HFFc6 (cell line): Measurements from ENCODE around the gene FRS2. TPM values are rescaled to one million over a fixed set of nuclear protein-coding genes. Genes with fewer than 3 reads are reported as not detected.

Experiments used
- DNase-seq: peaks from one replicate; pipeline ENCODE4 v3.0.0-alpha.2; 2018
- H3K27ac Mint-ChIP-seq: 2 replicates; pipeline ENCODE4 v1.8.0; 2020; ENCODE audit warnings: mild to moderate bottlenecking, mixed read lengths
- H3K27me3 Mint-ChIP-seq: 2 replicates; pipeline ENCODE4 v1.8.0; 2021; ENCODE audit warnings: mild to moderate bottlenecking, moderate library complexity, mixed read lengths; ENCODE audit not compliant: insufficient read depth
- H3K36me3 Mint-ChIP-seq: 2 replicates; pipeline ENCODE4 v1.8.0; 2021; ENCODE audit warnings: low read depth, mixed read lengths
- H3K4me1 Mint-ChIP-seq: 2 replicates; pipeline ENCODE4 v1.8.0; 2020; ENCODE audit warnings: low read depth, mixed read lengths
- H3K4me3 Mint-ChIP-seq: 2 replicates; pipeline ENCODE4 v1.8.0; 2020; ENCODE audit warnings: mild to moderate bottlenecking, moderate library complexity, mixed read lengths
- H3K9me3 Mint-ChIP-seq: 2 replicates; pipeline ENCODE4 v1.8.0; 2020; ENCODE audit warnings: mild to moderate bottlenecking, mixed read lengths
- CTCF ChIP-seq: fragments of 200-600 bp; sonication (generic); IDR thresholded peaks from 2 replicates; pipeline ENCODE4 v1.5.0; 2021; ENCODE audit warnings: antibody characterized with exemption, mild to moderate bottlenecking
- total RNA-seq, 6 experiments: library from RNA; stranded (reverse); fragmentation: NEBNext Ultra II Directional; extraction: Animal tissue kit (Norgen Biotek cat#: 25700); gene quantifications; 2 replicates in 1 of 6; 3 replicates in 5 of 6; pipeline ENCODE4 v1.2.3, GENCODE V29; 2021

Gene FRS2
- total RNA-seq, 6 experiments from 2014 or later: 26.5 to 35.8 (median 31.1) TPM

- H3K36me3 Mint-ChIP-seq: peaks cover 5% of the 10 kb centered on the region; the same call in 1 of the 2 replicates
- H3K27ac Mint-ChIP-seq: peak overlapping the region; percentile 59
- H3K9me3 Mint-ChIP-seq: no peaks in the 10 kb centered on the region
- H3K4me3 Mint-ChIP-seq: no peak overlapping the region; the same call in 1 of the 2 replicates
- H3K27me3 Mint-ChIP-seq: peaks cover 1% of the 10 kb centered on the region; the same call in 1 of the 2 replicates
- DNase-seq: no peak
- peaks cover 54% of the 10 kb centered on the region for H3K4me1 Mint-ChIP-seq
- TF ChIP-seq CTCF: no peak
These were observed 58.8 kb downstream of the FRS2 start for GRCh38 chr12:69529021-69529420.

DNA sequence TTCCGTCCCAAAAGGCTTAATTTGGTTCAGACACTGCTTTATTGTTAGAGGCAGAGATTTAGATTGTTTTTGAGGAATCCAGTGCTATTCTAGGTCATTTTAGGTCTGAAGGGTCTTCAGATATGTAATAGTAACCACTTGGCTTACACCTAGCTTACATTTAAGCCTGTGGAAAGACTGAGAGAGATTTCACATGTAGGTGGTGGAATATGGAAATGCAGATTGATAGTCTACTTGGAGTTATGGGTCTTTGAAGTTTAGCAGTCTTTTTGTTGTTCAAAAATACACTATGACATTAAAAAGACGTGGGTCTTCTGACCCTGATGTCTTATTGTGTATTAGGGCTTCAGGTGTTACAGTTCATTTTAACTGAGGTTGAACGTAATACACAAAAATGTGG lies 63.7 kb downstream of the FRS2 start:
- DNase-seq: no peak
- Mint-ChIP-seq H3K27ac (peak overlapping the region; percentile 92), H3K9me3 (no peaks in the 10 kb centered on the region), H3K4me1 (peaks cover 43% of the 10 kb centered on the region), H3K36me3 (peaks cover 9% of the 10 kb centered on the region), H3K27me3 (no peaks in the 10 kb centered on the region), H3K4me3 (no peak overlapping the region)
- TF ChIP-seq CTCF: no peak; the same call in 1 of the 2 replicates

- no peak for TF ChIP-seq CTCF
- Mint-ChIP-seq H3K4me1 (peaks cover 39% of the 10 kb centered on the region), H3K36me3 (peaks cover 10% of the 10 kb centered on the region), H3K27me3 (no peaks in the 10 kb centered on the region), H3K4me3 (peak overlapping the region; percentile 68), H3K27ac (peak overlapping the region; percentile 92), H3K9me3 (no peaks in the 10 kb centered on the region)
- peak; percentile 97 for DNase-seq
These were observed 64.2 kb downstream of the FRS2 start for GRCh38 chr12:69534389-69534822.

GRCh38 chr12:69540987-69541386 lies 70.8 kb downstream of the FRS2 start:
- DNase-seq: peak; percentile 92
- TF ChIP-seq CTCF: peak; percentile 54
- Mint-ChIP-seq H3K4me1 (peaks cover 29% of the 10 kb centered on the region), H3K9me3 (peaks cover 18% of the 10 kb centered on the region), H3K4me3 (0 out of 2 replicates have a peak overlapping the region, but pooled peaks have one; percentile 0), H3K27me3 (no peaks in the 10 kb centered on the region), H3K36me3 (peaks cover 31% of the 10 kb centered on the region), H3K27ac (peak overlapping the region; percentile 56)

DNA sequence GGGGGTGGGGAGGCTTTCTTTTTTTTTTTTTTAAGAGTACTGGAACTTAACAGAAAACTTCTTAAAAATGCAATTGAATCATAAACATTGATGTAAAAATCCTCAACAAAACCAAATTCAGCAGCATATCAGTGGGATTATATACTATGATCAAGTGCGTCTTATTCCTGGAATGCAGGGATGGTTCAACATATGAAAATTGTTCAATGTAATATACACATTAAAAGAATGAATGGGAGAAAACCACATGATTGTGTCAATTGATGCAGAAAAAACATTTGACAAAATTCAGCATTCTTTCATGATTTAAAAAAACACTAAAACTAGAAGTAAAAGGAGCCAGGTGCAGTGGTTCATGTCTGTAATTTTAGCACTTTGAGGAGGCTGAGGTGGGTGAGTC lies 73.9 kb downstream of the FRS2 start:
- Mint-ChIP-seq H3K36me3 (peaks cover 32% of the 10 kb centered on the region), H3K4me3 (no peak overlapping the region), H3K27me3 (no peaks in the 10 kb centered on the region), H3K9me3 (peaks cover 18% of the 10 kb centered on the region), H3K27ac (no peak overlapping the region), H3K4me1 (peaks cover 15% of the 10 kb centered on the region)
- TF ChIP-seq CTCF: no peak
- no peak for DNase-seq

- no peak for TF ChIP-seq CTCF
- H3K36me3 Mint-ChIP-seq: peaks cover 32% of the 10 kb centered on the region
- peaks cover 18% of the 10 kb centered on the region for H3K9me3 Mint-ChIP-seq
- no peak overlapping the region for H3K4me3 Mint-ChIP-seq
- H3K27ac Mint-ChIP-seq: no peak overlapping the region
- H3K27me3 Mint-ChIP-seq: no peaks in the 10 kb centered on the region
- H3K4me1 Mint-ChIP-seq: peaks cover 14% of the 10 kb centered on the region
- no peak for DNase-seq
These were observed 74.9 kb downstream of the FRS2 start for GRCh38 chr12:69545081-69545480.
